GM18507 (cell line): ENCODE measurements around the gene ZNF697.
"Not testable (repeated sequence)": the region's sequence is repeated elsewhere in the genome, so short reads cannot be mapped to it uniquely, and the experiment has no call there.

ENCODE experiments used
- DNase-seq: peaks from one replicate; pipeline ENCODE4 v3.0.0; 2011; ENCODE audit warnings: low read depth; ENCODE audit not compliant: insufficient read length; ENCODE audit errors: extremely low spot score
- FAIRE-seq: peaks from 2 replicates; lab custom pipeline; 2011; peaks lifted over from hg19 to GRCh38; lab: Jason Lieb, UNC

The ZNF697 gene

DNA sequence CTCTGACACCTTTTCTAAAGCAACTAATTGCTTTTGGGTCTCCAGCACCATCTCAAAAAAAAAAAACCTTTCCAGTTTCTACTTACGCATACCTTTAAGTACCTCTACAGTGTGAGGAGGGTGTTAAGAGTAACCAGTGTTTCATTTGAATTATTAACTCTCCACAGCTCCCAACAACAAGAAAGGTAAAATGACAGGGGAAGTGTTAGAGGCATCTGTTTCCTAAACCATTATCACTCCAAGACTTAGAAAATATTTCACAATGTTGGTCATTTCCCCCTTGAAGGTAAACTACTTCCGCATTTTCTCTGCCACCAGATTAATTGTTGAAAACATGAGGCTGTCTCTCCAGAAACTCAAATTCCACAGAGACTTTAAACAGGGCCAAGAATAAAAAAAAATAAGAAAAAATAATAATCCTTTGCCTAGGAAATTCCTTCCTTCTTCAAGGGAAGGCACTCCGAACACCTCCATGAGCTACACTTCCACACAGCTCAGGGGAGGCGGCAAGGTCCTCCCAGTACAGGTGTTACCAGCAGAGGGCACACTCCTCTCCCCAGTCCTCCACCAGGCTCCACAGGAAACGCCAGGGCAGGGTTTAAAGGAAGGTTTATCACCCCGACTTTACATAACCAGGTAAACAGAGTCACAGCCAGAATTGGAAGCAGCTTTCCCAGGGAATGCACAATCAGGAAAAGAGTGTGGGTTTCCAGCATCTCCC is 40.8 kb downstream of the ZNF697 start:
- FAIRE-seq = peak; percentile 60
- not testable (repeated sequence) for DNase-seq

GRCh38 chr1:119606394-119606793 is 41.7 kb downstream of the ZNF697 start:
- FAIRE-seq (no peak), DNase-seq (no peak)

DNA sequence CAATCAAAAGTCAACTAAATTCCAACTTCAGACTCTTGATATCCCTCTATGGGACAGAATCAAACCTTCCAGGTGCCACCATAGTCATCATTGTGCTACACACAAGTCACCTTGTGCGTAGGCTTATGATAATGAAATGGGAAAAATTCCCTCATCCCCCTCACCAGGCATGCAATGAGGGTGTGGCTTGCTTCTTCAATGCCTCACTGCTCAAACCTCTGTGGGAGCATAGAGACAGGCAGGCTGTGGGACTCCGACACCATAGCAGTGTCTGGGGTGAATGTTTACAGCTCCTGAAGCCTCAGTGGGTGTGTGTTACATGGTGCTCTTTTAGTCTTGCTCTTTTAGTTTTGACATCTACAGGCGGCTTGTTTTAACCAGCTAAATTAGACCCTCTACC is 42.4 kb downstream of the ZNF697 start:
- no peak for DNase-seq
- FAIRE-seq = no peak

GRCh38 chr1:119605080-119605479 is 43.0 kb downstream of the ZNF697 start:
- DNase-seq, FAIRE-seq: not testable (repeated sequence)

DNA sequence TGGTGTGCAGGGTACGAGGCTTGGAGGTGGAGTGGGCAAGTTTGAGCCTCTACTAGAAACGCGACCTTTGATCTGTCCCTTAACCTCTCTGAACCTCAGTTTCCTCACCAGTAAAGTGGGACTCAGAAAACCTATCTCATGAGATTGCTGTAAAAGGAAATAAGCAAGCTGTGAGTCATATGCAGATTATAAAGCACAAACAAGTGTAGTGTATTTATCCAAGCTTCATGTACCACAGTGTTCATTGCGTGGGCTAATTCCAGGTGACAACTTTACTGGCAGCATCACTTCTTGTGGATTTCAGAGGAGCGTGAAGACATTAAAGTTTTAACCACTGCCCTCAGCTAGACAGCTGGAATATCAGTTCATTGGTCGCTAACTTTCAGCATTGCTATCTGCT is 44.4 kb downstream of the ZNF697 start:
- no peak for FAIRE-seq
- no peak for DNase-seq

DNA sequence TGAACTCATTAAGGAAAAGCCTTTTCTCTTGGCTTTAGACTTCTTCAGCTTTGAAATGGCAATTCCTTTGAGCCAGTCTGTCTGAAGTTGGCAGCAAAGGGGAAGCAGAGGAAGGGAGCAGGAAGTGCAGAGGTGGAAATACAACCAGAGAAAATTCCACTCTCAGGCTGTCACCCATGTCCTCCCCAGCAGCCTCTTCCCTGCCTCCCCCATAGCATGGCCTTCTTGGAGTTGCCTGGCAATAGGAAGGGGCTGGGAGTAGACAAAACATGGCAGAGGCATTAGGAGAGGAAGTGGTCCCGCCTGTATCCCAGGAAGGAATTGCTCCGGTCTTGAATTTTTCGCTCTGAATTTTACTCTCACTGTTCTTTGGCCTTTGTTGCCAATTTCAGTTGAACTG is 44.8 kb downstream of the ZNF697 start:
- DNase-seq, FAIRE-seq: not testable (repeated sequence)

- FAIRE-seq = not testable (repeated sequence)
These were observed 45.3 kb downstream of the ZNF697 start for GRCh38 chr1:119602789-119603188.

DNA sequence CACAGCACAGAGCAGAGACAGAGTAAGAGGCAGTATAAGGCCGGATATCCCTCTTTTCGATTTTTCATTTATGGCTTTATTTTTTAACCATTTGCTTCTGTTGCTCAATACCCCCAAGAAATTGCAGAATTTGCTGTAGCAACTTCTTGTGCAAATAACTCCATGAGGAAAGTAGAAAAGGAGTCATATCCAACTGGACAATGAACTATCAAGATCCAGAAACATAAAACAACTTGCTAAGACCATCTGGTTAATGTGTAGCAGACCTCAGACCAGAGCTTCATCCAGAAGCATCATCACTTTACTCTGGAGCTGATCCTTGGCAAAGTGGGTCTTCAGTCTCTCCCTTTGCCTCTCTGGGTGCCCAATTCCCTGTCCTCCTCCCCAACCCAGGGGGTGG is 45.9 kb downstream of the ZNF697 start:
- DNase-seq = no peak
- FAIRE-seq = no peak

More at GRCh38 chr1:119602789-119603188, 45.3 kb downstream of the ZNF697 start:
- not testable (repeated sequence) for DNase-seq

- DNase-seq = no peak
- no peak for FAIRE-seq
These were observed 47.1 kb downstream of the ZNF697 start for GRCh38 chr1:119600976-119601375.

GRCh38 chr1:119600561-119600960 is 47.5 kb downstream of the ZNF697 start:
- FAIRE-seq (no peak), DNase-seq (no peak)

GRCh38 chr1:119595606-119596005 is 52.5 kb downstream of the ZNF697 start:
- DNase-seq (no peak), FAIRE-seq (no peak)

DNA sequence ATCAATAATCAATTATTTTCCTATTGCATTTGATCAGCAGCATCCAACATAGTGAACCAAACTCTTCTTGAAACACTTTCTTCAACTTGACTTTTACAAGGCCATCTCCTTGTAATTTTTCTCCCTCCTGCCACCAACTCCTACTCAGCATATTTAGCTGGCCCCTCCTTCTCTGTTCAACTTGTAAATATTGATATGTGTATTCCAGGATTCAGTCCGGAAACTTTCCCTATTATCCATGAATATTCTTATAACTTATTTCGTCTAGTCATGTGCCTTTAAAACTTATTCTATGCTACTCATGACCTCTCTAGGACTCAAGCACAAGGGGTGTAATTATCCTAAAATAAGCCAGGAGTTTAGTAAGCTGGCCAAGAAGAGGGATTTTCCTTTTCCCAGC is 52.9 kb downstream of the ZNF697 start:
- FAIRE-seq = no peak

GRCh38 chr1:119594376-119594775 is 53.7 kb downstream of the ZNF697 start:
- FAIRE-seq (no peak), DNase-seq (no peak)

More for the DNA sequence above, 52.9 kb downstream of the ZNF697 start:
- no peak for DNase-seq

DNA sequence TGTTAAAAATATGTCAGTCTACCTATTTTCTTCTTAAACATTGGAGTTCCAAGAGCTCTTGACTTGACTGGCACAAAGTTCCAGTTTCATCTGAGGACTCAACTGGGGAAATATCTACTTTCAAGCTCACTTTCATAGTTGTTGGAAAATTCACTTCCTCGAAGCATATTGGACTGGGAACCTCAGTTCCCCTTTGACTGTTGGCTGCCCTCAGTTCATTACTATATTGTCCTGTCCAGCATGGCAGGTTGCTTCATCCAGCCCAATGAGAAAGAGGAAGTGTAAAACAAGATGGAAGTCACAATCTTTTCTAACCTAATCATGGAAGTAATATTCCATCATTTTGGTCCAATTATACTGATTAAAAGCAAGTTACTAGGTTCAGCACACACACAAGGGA is 54.3 kb downstream of the ZNF697 start:
- no peak for DNase-seq
- no peak for FAIRE-seq

DNA sequence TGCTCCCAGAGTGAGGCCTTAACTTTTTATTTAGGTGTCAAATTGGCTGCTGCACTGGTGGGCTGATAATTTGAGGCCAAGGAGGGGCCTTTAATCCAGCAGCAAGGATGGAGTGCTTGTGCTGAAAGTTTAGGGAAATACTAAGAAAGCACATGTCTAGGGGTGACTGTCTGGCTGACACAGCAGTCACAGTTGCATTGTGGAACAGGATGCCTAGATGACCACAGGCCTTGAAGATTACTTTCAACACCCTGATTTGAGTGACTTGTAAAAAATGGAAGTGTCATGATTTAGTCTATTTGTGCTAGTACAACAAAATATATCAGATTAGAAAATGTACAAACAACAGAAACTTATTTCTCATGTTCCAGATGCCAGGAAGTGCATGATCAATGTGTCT is 57.7 kb downstream of the ZNF697 start:
- DNase-seq = no peak
- no peak for FAIRE-seq

- DNase-seq (no peak), FAIRE-seq (no peak)
These were observed 59.4 kb downstream of the ZNF697 start for GRCh38 chr1:119588621-119589020.

- DNase-seq = no peak
- no peak for FAIRE-seq
These were observed 60.7 kb downstream of the ZNF697 start for GRCh38 chr1:119587341-119587740.

GRCh38 chr1:119585801-119586200 is 62.3 kb downstream of the ZNF697 start:
- not testable (repeated sequence) for FAIRE-seq, DNase-seq

- FAIRE-seq = no peak
- no peak for DNase-seq
These were observed 65.3 kb downstream of the ZNF697 start for GRCh38 chr1:119582801-119583200.

GRCh38 chr1:119581076-119581475 is 67.0 kb downstream of the ZNF697 start:
- not testable (repeated sequence) for DNase-seq, FAIRE-seq

GRCh38 chr1:119573886-119574285 is 74.2 kb downstream of the ZNF697 start:
- DNase-seq (no peak), FAIRE-seq (no peak)
